Mesenchymal stem cell (in vitro differentiated cells and primary cell): Measurements from ENCODE around the gene GGA1.

Source experiments
- DNase-seq: peaks from one replicate; pipeline ENCODE4 v3.0.0-alpha.2; 2013
- H2AFZ ChIP-seq: one replicate; pipeline ENCODE4 v1.6.1; 2013; ENCODE audit warnings: low read depth, mild to moderate bottlenecking, control low read depth, inconsistent platforms, low read length, moderate library complexity
- H2AK5ac ChIP-seq: 2 replicates; pipeline ENCODE4 v1.6.1; 2013; ENCODE audit warnings: low read length, moderate library complexity, mild to moderate bottlenecking, inconsistent platforms; ENCODE audit not compliant: severe bottlenecking
- H2BK120ac ChIP-seq: one replicate; pipeline ENCODE4 v1.6.1; 2013; ENCODE audit warnings: low read depth, mild to moderate bottlenecking, inconsistent platforms, low read length, moderate library complexity
- H2BK12ac ChIP-seq, 2 experiments: one replicate each; pipeline ENCODE4 v1.6.1; 2013; ENCODE audit warnings: inconsistent platforms in 2 of 2, low read length in 2 of 2, mild to moderate bottlenecking in 2 of 2, moderate library complexity in 2 of 2, control low read depth in 1 of 2
- H2BK15ac ChIP-seq: one replicate; pipeline ENCODE4 v1.6.1; 2013; ENCODE audit warnings: mild to moderate bottlenecking, low read depth, inconsistent platforms; ENCODE audit not compliant: poor library complexity, severe bottlenecking
- H2BK5ac ChIP-seq: 2 replicates; pipeline ENCODE4 v1.6.1; 2013; ENCODE audit warnings: low read depth, mild to moderate bottlenecking, low read length, control low read depth, inconsistent platforms; ENCODE audit not compliant: poor library complexity, severe bottlenecking
- H3K14ac ChIP-seq, 2 experiments: one replicate each; pipeline ENCODE4 v1.6.1; 2013; ENCODE audit warnings: inconsistent platforms in 2 of 2, low read length in 2 of 2, control low read depth in 1 of 2, mild to moderate bottlenecking in 1 of 2, moderate library complexity in 1 of 2
- H3K18ac ChIP-seq, 2 experiments: one replicate each; pipeline ENCODE4 v1.6.1; 2013; ENCODE audit warnings: inconsistent platforms in 2 of 2, low read length in 2 of 2, control low read depth in 1 of 2, low read depth in 1 of 2, mild to moderate bottlenecking in 1 of 2
- H3K23ac ChIP-seq, 2 experiments: one replicate each; pipeline ENCODE4 v1.6.1; 2013; ENCODE audit warnings: inconsistent platforms in 2 of 2, low read length in 2 of 2, mild to moderate bottlenecking in 2 of 2, moderate library complexity in 2 of 2, control low read depth in 1 of 2
- H3K27ac ChIP-seq: 2 replicates; pipeline ENCODE4 v1.5.1; 2013; ENCODE audit warnings: mild to moderate bottlenecking, moderate library complexity, low read length, control low read depth, inconsistent platforms; ENCODE audit not compliant: poor library complexity, severe bottlenecking
- H3K27me3 ChIP-seq, 2 experiments: 2 replicates each; pipeline versions ENCODE4 v1.6.1 to v1.7.0; 2013; ENCODE audit warnings: low read length in 2 of 2, mild to moderate bottlenecking in 2 of 2, moderate library complexity in 2 of 2, control low read depth in 1 of 2, inconsistent platforms in 1 of 2; ENCODE audit not compliant: control insufficient read depth in 1 of 2, insufficient read depth in 1 of 2
- H3K36me3 ChIP-seq, 2 experiments: 2 replicates each; pipeline versions ENCODE4 v1.6.1 to v1.7.0; 2013; ENCODE audit warnings: low read length in 2 of 2, control low read depth in 1 of 2, inconsistent platforms in 1 of 2, low read depth in 1 of 2, mild to moderate bottlenecking in 1 of 2; ENCODE audit not compliant: insufficient read depth in 2 of 2, control insufficient read depth in 1 of 2
- H3K4ac ChIP-seq, 2 experiments: one replicate each; pipeline ENCODE4 v1.6.1; 2013; ENCODE audit warnings: inconsistent platforms in 2 of 2, low read length in 2 of 2, mild to moderate bottlenecking in 2 of 2, moderate library complexity in 2 of 2, control low read depth in 1 of 2, low read depth in 1 of 2
- H3K4me1 ChIP-seq: 2 replicates; pipeline ENCODE4 v1.6.1; 2013; ENCODE audit warnings: low read depth, low read length, control low read depth; ENCODE audit not compliant: control insufficient read depth, insufficient read depth
- H3K4me2 ChIP-seq: 2 replicates; pipeline ENCODE4 v1.6.1; 2013; ENCODE audit warnings: low read length, mild to moderate bottlenecking, inconsistent platforms; ENCODE audit not compliant: poor library complexity, severe bottlenecking
- H3K4me3 ChIP-seq, 2 experiments: 2 replicates each; pipeline versions ENCODE4 v1.5.1 to v1.7.0; 2013; ENCODE audit warnings: low read length in 2 of 2, mild to moderate bottlenecking in 2 of 2, control low read depth in 1 of 2, low read depth in 1 of 2; ENCODE audit not compliant: insufficient read depth in 1 of 2
- H3K79me1 ChIP-seq: replicated peaks from 2 replicates; pipeline ENCODE4 v1.6.1; 2013; ENCODE audit warnings: mild to moderate bottlenecking, control low read depth, low read length, inconsistent platforms; ENCODE audit not compliant: poor library complexity, severe bottlenecking
- H3K9ac ChIP-seq: 2 replicates; pipeline ENCODE4 v1.7.0; 2013; ENCODE audit warnings: mild to moderate bottlenecking, low read length, moderate library complexity
- H3K9me3 ChIP-seq: 2 replicates; pipeline ENCODE4 v1.7.0; 2013; ENCODE audit warnings: mild to moderate bottlenecking, low read length; ENCODE audit not compliant: control insufficient read depth
- H4K8ac ChIP-seq: one replicate; pipeline ENCODE4 v1.6.1; 2013; ENCODE audit warnings: inconsistent platforms, mild to moderate bottlenecking, low read length, moderate library complexity
- H4K91ac ChIP-seq: one replicate; pipeline ENCODE4 v1.6.1; 2013; ENCODE audit warnings: mild to moderate bottlenecking, low read length, inconsistent platforms
- WGBS: methylation state at CpG from one replicate; pipeline ENCODE4 v1.1.7; 2013; ENCODE audit warnings: mixed read lengths; 5-methylcytosine and 5-hydroxymethylcytosine counted together

The GGA1 gene

GRCh38 chr22:37563153-37564081 lies 45.2 kb upstream of the GGA1 start:
- peak overlapping the region in 1 of 2 experiments; percentile 49 for H3K4ac ChIP-seq
- peak overlapping the region; percentile 96 for H3K9ac ChIP-seq
- peak overlapping the region; percentile 37 to 64 for H3K18ac ChIP-seq
- no peak overlapping the region for H2AFZ ChIP-seq
- H3K4me1 ChIP-seq, result peaks cover 61% of the 10 kb centered on the region
- H2AK5ac ChIP-seq, result peak overlapping the region; percentile 97
- no peak overlapping the region for H4K8ac ChIP-seq
- 32% methylated on average over 14 of the region's 14 CpGs for WGBS
- H3K79me1 ChIP-seq, result peaks cover 5% of the 10 kb centered on the region
- peak overlapping the region; percentile 96 for H3K27ac ChIP-seq
- H2BK120ac ChIP-seq, result no peak overlapping the region
- peak overlapping the region in 1 of 2 experiments; percentile 62 for H3K4me3 ChIP-seq
- no peaks in the 10 kb centered on the region for H3K27me3 ChIP-seq
- H2BK15ac ChIP-seq, result no peak overlapping the region
- H3K9me3 ChIP-seq, result no peaks in the 10 kb centered on the region
- H3K14ac ChIP-seq, result peak overlapping the region in 1 of 2 experiments; percentile 63
- peak; percentile 96 for DNase-seq
- peaks cover 29 to 44% of the 10 kb centered on the region in 2 experiments for H3K36me3 ChIP-seq
- peak overlapping the region; percentile 64 to 76 for H2BK12ac ChIP-seq
- H3K4me2 ChIP-seq, result peak overlapping the region; percentile 86
- peak overlapping the region in 1 of 2 experiments; percentile 23 for H3K23ac ChIP-seq
- H2BK5ac ChIP-seq, result peak overlapping the region; percentile 77
- H4K91ac ChIP-seq, result no peak overlapping the region

- no peaks in the 10 kb centered on the region for H3K9me3 ChIP-seq
- H2BK120ac ChIP-seq, result no peak overlapping the region
- H2BK5ac ChIP-seq, result peak overlapping the region; percentile 77
- H3K4ac ChIP-seq, result no peak overlapping the region
- WGBS, result 74% methylated on average over 6 of the region's 7 CpGs
- H3K27ac ChIP-seq, result peak overlapping the region; percentile 96
- H3K36me3 ChIP-seq, result peaks cover 36 to 52% of the 10 kb centered on the region in 2 experiments
- no peak overlapping the region for H4K8ac ChIP-seq
- H3K23ac ChIP-seq, result no peak overlapping the region
- H3K4me1 ChIP-seq, result peaks cover 62% of the 10 kb centered on the region
- peak overlapping the region in 1 of 2 experiments; percentile 17 for H3K4me3 ChIP-seq
- peak; percentile 83 for DNase-seq
- H2BK15ac ChIP-seq, result no peak overlapping the region
- H3K9ac ChIP-seq, result peak overlapping the region; percentile 96
- H2AK5ac ChIP-seq, result peak overlapping the region; percentile 97
- peak overlapping the region in 1 of 2 experiments; percentile 63 for H3K14ac ChIP-seq
- peaks cover 5% of the 10 kb centered on the region for H3K79me1 ChIP-seq
- H2BK12ac ChIP-seq, result peak overlapping the region in 1 of 2 experiments; percentile 76
- H3K27me3 ChIP-seq, result no peaks in the 10 kb centered on the region
- H3K18ac ChIP-seq, result peak overlapping the region; percentile 37 to 64
- peak overlapping the region; percentile 85 for H3K4me2 ChIP-seq
- no peak overlapping the region for H4K91ac ChIP-seq
- no peak overlapping the region for H2AFZ ChIP-seq
Measured at GRCh38 chr22:37564111-37564711, 44.4 kb upstream of the GGA1 start.

DNA sequence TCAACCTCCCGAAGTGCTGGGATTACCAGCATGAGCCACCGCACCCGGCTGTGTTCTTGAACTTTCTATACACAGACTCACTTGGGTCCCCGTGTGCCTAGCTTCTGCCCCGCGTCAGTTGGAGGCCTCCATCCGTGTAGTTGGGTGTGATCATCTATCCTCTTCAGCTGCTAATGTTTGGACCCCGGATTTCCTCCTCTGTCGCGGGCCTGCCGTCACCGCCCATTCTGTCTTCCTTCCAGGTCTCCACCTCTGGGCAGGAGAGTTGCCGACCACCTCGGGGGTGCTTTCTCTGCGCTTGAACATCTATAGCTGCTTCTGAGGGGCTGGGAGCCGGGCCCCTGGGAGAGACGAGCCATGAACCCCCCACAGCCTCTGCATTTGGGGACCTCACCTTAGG lies 42.8 kb upstream of the GGA1 start:
- Histone ChIP-seq H2BK5ac (no peak overlapping the region), H2BK12ac (no peak overlapping the region), H3K9me3 (no peaks in the 10 kb centered on the region), H3K4me3 (no peak overlapping the region), H3K36me3 (peaks cover 52 to 62% of the 10 kb centered on the region in 2 experiments), H3K9ac (no peak overlapping the region), H3K79me1 (peaks cover 5% of the 10 kb centered on the region), H3K4me2 (no peak overlapping the region), H2AK5ac (no peak overlapping the region), H3K27me3 (no peaks in the 10 kb centered on the region), H3K4ac (no peak overlapping the region), H4K8ac (peak overlapping the region; percentile 53), H2AFZ (no peak overlapping the region), H3K18ac (no peak overlapping the region), H3K4me1 (peaks cover 71% of the 10 kb centered on the region), H2BK15ac (no peak overlapping the region), H3K27ac (no peak overlapping the region), H2BK120ac (no peak overlapping the region), H4K91ac (no peak overlapping the region), H3K14ac (no peak overlapping the region), H3K23ac (no peak overlapping the region)
- WGBS, result 82% methylated on average over 17 of the region's 17 CpGs
- DNase-seq, result no peak

DNA sequence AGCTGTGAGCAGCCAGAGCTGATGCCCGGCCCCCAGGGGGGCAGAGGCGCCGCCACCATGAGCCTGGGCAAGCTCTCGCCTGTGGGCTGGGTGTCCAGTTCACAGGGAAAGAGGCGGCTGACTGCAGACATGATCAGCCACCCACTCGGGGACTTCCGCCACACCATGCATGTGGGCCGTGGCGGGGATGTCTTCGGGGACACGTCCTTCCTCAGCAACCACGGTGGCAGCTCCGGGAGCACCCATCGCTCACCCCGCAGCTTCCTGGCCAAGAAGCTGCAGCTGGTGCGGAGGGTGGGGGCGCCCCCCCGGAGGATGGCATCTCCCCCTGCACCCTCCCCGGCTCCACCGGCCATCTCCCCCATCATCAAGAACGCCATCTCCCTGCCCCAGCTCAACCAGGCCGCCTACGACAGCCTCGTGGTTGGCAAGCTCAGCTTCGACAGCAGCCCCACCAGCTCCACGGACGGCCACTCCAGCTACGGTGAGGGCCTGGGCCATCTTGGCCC lies 42.3 kb upstream of the GGA1 start:
- H3K4me3 ChIP-seq, result no peak overlapping the region
- H2BK15ac ChIP-seq, result peak overlapping the region; percentile 20
- no peak overlapping the region for H2BK120ac ChIP-seq
- H3K27me3 ChIP-seq, result no peaks in the 10 kb centered on the region
- H4K91ac ChIP-seq, result peak overlapping the region; percentile 46
- no peak overlapping the region for H3K14ac ChIP-seq
- H3K9me3 ChIP-seq, result no peaks in the 10 kb centered on the region
- no peak overlapping the region for H3K4ac ChIP-seq
- H3K4me2 ChIP-seq, result no peak overlapping the region
- no peak overlapping the region for H3K18ac ChIP-seq
- no peak overlapping the region for H2AK5ac ChIP-seq
- no peak for DNase-seq
- H2BK12ac ChIP-seq, result no peak overlapping the region
- peak overlapping the region; percentile 15 for H3K9ac ChIP-seq
- no peak overlapping the region for H2AFZ ChIP-seq
- peaks cover 72% of the 10 kb centered on the region for H3K4me1 ChIP-seq
- H3K79me1 ChIP-seq, result peaks cover 5% of the 10 kb centered on the region
- no peak overlapping the region for H3K27ac ChIP-seq
- H4K8ac ChIP-seq, result no peak overlapping the region
- H3K23ac ChIP-seq, result no peak overlapping the region
- H3K36me3 ChIP-seq, result peaks cover 52 to 62% of the 10 kb centered on the region in 2 experiments
- WGBS, result 92% methylated on average over 28 of the region's 28 CpGs
- no peak overlapping the region for H2BK5ac ChIP-seq
